Muscle of arm (tissue), 12 donors: ENCODE data around the gene LRRN1. TPM values are rescaled to one million over a fixed set of nuclear protein-coding genes. Genes with fewer than 3 reads are reported as not detected.
"Not testable (repeated sequence)": the region's sequence is repeated elsewhere in the genome, so short reads cannot be mapped to it uniquely, and the experiment has no call there.

ENCODE experiments used
- DNase-seq: peaks from one replicate; pipeline ENCODE4 v3.0.0-alpha.2; 2013
- polyA plus RNA-seq, 12 donors: library from polyadenylated mRNA; unstranded; fragments of 120-200 nt; gene quantifications; one replicate each; pipeline ENCODE4 v1.2.1, GENCODE V29; 2013; ENCODE audit not compliant: insufficient read length in 12 of 12

Gene LRRN1
- polyA plus RNA-seq, 12 donors = 50.0 to 118 (median 90.4) TPM; not detected in 1

GRCh38 chr3:3887311-3887710 is 88.1 kb downstream of the LRRN1 start:
- DNase-seq = not testable (repeated sequence)

GRCh38 chr3:3893590-3893989 is 94.4 kb downstream of the LRRN1 start:
- no peak for DNase-seq
